ENCODE results near the gene ELK4. TPM values are rescaled to one million over a fixed set of nuclear protein-coding genes. Genes with fewer than 3 reads are reported as not detected.

ELK4 gene
- total and polyA plus RNA-seq, 2 of the 4 experiments (the other 2 are of a cell fraction): 4.6 to 11.3 TPM

- ChIA-PET POLR2A (ENCODE audit: unreplicated experiment) (no interaction called here), CTCF (interaction anchor here (0.7 to 4.4 kb wide), 3 partner anchors 39 to 346 kb away, joined by 4 to 30 read pairs (median 10); no protein-coding TSS in a partner anchor)
- Histone ChIP-seq H3K23ac (ENCODE audit: low read depth, low read length) (peak overlapping the region; percentile 6; the same call in 1 of the 2 replicates), H4K91ac (ENCODE audit: insufficient read depth, low read depth, low read length) (peak overlapping the region; percentile 89), H3K18ac (ENCODE audit: low read depth, low read length) (peak overlapping the region; percentile 90), H3K9me1 (ENCODE audit: insufficient read depth, low read length) (peaks cover 6% of the 10 kb centered on the region; the same call in 1 of the 2 replicates), H2AK9ac (replicated peaks; ENCODE audit: low read depth, low read length, poor library complexity) (peak overlapping the region; percentile 91), H4K20me1 (ENCODE audit: insufficient read depth, low read length) (peaks cover 16% of the 10 kb centered on the region; the same call in 1 of the 2 replicates), H2AK5ac (ENCODE audit: low read depth, low read length) (no peak overlapping the region), H3K4ac (ENCODE audit: low read depth, low read length) (peak overlapping the region; percentile 45), H3K14ac (replicated peaks; ENCODE audit: low read depth, low read length) (peak overlapping the region; percentile 65), H3K27me3 (ENCODE audit: control insufficient read depth, insufficient read depth, low read length) (no peaks in the 10 kb centered on the region), H2BK20ac (ENCODE audit: low read depth, low read length) (0 out of 2 replicates have a peak overlapping the region, but pooled peaks have one; percentile 24), H3K4me2 (ENCODE audit: low read depth, low read length) (peak overlapping the region; percentile 98), H3K9ac (ENCODE audit: low read depth, low read length) (peak overlapping the region; percentile 93), H3K4me3 (ENCODE audit: insufficient read depth, low read depth, low read length) (peak overlapping the region; percentile 99), H2BK5ac (ENCODE audit: low read depth, low read length, poor library complexity, severe bottlenecking) (peak overlapping the region; percentile 87), H3K4me1 (ENCODE audit: control insufficient read depth, insufficient read depth, low read length) (peaks cover 3% of the 10 kb centered on the region), H4K8ac (ENCODE audit: low read depth in 2 of 2, low read length in 2 of 2) (peak overlapping the region; percentile 15 to 67), H3K27ac (ENCODE audit: insufficient read depth, low read length) (peak overlapping the region; percentile 98), H3K79me1 (ENCODE audit: low read depth in 1 of 2, low read length in 2 of 2) (peaks cover 6 to 38% of the 10 kb centered on the region in 2 experiments; a peak in 2 of 4 replicates), H4K5ac (ENCODE audit: low read depth, low read length) (peak overlapping the region; percentile 89), H2AFZ (replicated peaks; ENCODE audit: low read length, poor library complexity) (peak overlapping the region; percentile 93), H3K36me3 (ENCODE audit: control insufficient read depth, insufficient read depth, low read length) (no peaks in the 10 kb centered on the region), H2BK15ac (ENCODE audit: low read depth, low read length) (peak overlapping the region; percentile 42; the same call in 1 of the 3 replicates), H3K56ac (ENCODE audit: extremely low read depth, insufficient read depth, low read length) (peak overlapping the region; percentile 93), H2BK120ac (ENCODE audit: low read depth, low read length) (peak overlapping the region; percentile 22), H3K9me3 (ENCODE audit: control insufficient read depth, insufficient read depth, low read length) (no peaks in the 10 kb centered on the region)
- dilution Hi-C loops (cut with HindIII; ENCODE audit: low sequenced_read_pairs, unreplicated experiment): no loop called here
- intact Hi-C loops (cut with micrococcal nuclease): no loop called here
- WGBS, 2 experiments (ENCODE audit: extremely low coverage in 2 of 2, insufficient read length in 1 of 2): 0% methylated on average over 27 of the region's 81 CpGs; no CpG with 5 or more reads in 1 of the 2 experiments
- BruUV-seq (replicated peaks): no TSS peak
- DNase-seq (peak; percentile 76), ATAC-seq (ENCODE audit: low read depth) (peak; percentile 65)
- in situ Hi-C loops (cut with MboI; ENCODE audit: low sequenced_read_pairs): loop anchor here (5.0 kb wide), 1 partner anchor 39 kb away; no protein-coding TSS in a partner anchor
- no peak for TF ChIP-seq NFE2L2 (IDR thresholded peaks at IDR 0.05; ENCODE audit: low read depth, low read length)
- no peak for TF ChIP-seq ELK1 (IDR thresholded peaks at IDR 0.05; ENCODE audit: borderline replicate concordance, low read depth, low read length)
- TF ChIP-seq RAD21 (IDR thresholded peaks at IDR 0.05; ENCODE audit: low read length): no peak
- TF ChIP-seq MAFK (IDR thresholded peaks at IDR 0.05; ENCODE audit: low read depth, low read length): no peak
- no peak for TF ChIP-seq BHLHE40 (IDR thresholded peaks at IDR 0.05; ENCODE audit: low read depth, low read length)
- peak; percentile 76 for TF ChIP-seq POLR2A (IDR thresholded peaks at IDR 0.05; ENCODE audit: low read depth, low read length)
- TF ChIP-seq CTCF (conservative IDR thresholded peaks at IDR 0.05; ENCODE audit: low read depth, low read length): no peak
- TF ChIP-seq, protein P1, sequence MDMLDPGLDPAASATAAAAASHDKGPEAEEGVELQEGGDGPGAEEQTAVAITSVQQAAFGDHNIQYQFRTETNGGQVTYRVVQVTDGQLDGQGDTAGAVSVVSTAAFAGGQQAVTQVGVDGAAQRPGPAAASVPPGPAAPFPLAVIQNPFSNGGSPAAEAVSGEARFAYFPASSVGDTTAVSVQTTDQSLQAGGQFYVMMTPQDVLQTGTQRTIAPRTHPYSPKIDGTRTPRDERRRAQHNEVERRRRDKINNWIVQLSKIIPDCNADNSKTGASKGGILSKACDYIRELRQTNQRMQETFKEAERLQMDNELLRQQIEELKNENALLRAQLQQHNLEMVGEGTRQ (IDR thresholded peaks at IDR 0.05; ENCODE audit: low read depth, low read length): no peak
- TF ChIP-seq MAZ (IDR thresholded peaks at IDR 0.05; ENCODE audit: borderline replicate concordance, low read depth, low read length): peak; percentile 75; the same call in 1 of the 2 replicates
- TF ChIP-seq CHD1 (IDR thresholded peaks at IDR 0.05; ENCODE audit: low read depth, low read length): 0 out of 2 replicates have a peak, but pooled peaks have one; percentile 59
- TF ChIP-seq RFX5 (IDR thresholded peaks at IDR 0.05; ENCODE audit: low read depth, low read length): no peak
- no peak for TF ChIP-seq CEBPB (IDR thresholded peaks at IDR 0.05; ENCODE audit: low read depth, low read length)
- no peak for TF ChIP-seq RCOR1 (IDR thresholded peaks at IDR 0.05; ENCODE audit: insufficient replicate concordance, low read length)
- TF ChIP-seq SMC3 (IDR thresholded peaks at IDR 0.05; ENCODE audit: low read depth, low read length): no peak
Observed at GRCh38 chr1:205631010-205631767, 622 bp downstream of the ELK4 start.
